Measurements from ENCODE around the gene ATG101.

- TF ChIP-seq CTCF (IDR thresholded peaks at IDR 0.05 in 4 of 5, conservative IDR thresholded peaks at IDR 0.05 in 1 of 5) (no peak), POLR2A (IDR thresholded peaks at IDR 0.05) (no peak)
Measured at GRCh38 chr12:52056801-52057637, 12.8 kb upstream of the ATG101 start.
